ENCODE results near the gene ERMAP.

- TF ChIP-seq HDGF (IDR thresholded peaks at IDR 0.05; ENCODE audit: borderline replicate concordance) (no peak), SP1 (IDR thresholded peaks at IDR 0.05) (no peak), ELF4 (IDR thresholded peaks at IDR 0.05) (no peak), ARNT (IDR thresholded peaks at IDR 0.05) (no peak), FOXK2 (IDR thresholded peaks at IDR 0.05) (no peak), PKNOX1 (IDR thresholded peaks at IDR 0.05) (no peak), FOXM1 (IDR thresholded peaks at IDR 0.05; ENCODE audit: borderline replicate concordance) (no peak), SUZ12 (IDR thresholded peaks at IDR 0.05) (no peak), FOXA1 (IDR thresholded peaks at IDR 0.05) (no peak), ZNF384 (IDR thresholded peaks at IDR 0.05) (no peak), TARDBP (IDR thresholded peaks at IDR 0.05) (no peak), NFRKB (IDR thresholded peaks at IDR 0.05) (no peak), L3MBTL2 (conservative IDR thresholded peaks at IDR 0.05) (no peak)
These were observed 39.1 kb upstream of the ERMAP start for GRCh38 chr1:42777852-42778251.
